ENCODE data around the gene SIM1. TPM values are rescaled to one million over a fixed set of nuclear protein-coding genes. Genes with fewer than 3 reads are reported as not detected.
A peak's percentile ranks its signal among the peaks of the same experiment; 100 is the strongest.

Gene SIM1, protein sequence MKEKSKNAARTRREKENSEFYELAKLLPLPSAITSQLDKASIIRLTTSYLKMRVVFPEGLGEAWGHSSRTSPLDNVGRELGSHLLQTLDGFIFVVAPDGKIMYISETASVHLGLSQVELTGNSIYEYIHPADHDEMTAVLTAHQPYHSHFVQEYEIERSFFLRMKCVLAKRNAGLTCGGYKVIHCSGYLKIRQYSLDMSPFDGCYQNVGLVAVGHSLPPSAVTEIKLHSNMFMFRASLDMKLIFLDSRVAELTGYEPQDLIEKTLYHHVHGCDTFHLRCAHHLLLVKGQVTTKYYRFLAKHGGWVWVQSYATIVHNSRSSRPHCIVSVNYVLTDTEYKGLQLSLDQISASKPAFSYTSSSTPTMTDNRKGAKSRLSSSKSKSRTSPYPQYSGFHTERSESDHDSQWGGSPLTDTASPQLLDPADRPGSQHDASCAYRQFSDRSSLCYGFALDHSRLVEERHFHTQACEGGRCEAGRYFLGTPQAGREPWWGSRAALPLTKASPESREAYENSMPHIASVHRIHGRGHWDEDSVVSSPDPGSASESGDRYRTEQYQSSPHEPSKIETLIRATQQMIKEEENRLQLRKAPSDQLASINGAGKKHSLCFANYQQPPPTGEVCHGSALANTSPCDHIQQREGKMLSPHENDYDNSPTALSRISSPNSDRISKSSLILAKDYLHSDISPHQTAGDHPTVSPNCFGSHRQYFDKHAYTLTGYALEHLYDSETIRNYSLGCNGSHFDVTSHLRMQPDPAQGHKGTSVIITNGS
- total RNA-seq, result 1 to 10 TPM; 3.1 to 6.0 (median 4.1) TPM
- polyA plus RNA-seq, result 1 to 10 TPM; 1.5 to 4.5 TPM

DNA sequence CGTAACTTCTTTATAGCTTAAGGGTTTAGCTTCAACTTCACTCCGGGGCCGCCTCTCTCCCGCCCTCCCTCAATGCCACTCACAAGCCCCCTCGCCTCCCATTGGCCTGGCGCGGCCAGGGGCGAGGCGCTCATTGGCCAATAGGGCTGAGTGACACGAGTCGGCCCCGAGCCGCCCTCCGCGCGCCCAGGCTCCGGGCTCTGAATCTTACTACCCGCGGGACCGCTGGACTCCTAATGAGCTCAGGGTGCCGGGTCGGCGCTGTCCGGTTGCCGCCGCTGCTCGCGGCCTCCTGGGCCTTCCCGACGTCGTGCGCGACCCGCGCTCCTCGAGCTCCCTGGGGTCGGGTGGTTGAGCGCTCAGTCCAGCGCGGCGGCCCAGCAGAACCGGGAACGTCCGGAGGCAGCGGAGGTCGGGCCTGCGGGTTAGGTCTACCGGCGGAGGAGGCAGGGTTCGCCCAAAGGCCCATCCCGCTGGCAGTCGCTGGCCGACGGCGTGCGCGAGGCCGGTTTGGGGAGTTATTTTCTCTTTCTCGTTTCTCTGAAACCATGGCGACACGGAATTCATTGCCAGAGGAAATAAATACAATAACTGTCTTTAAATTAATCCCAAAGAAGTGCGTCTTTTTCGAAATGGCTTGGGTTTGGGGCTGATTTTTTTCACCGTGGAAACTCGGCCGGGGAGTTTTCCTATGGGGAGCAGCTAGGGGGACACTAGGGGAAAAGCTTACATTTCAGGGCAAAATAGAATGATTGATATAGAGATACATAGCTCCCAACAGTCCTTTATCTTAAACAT, at the start of gene SIM1:
TSS of gene SIM1 (minus strand) at position 19 of the 798 bp plus-strand sequence. CDS start 1,453 bp downstream, outside the sequence.
- DNase-seq (peak; percentile 85 to 92 (median 87)), FAIRE-seq (no peak), ATAC-seq (peak; percentile 96 to 97 (median 96))
- Histone ChIP-seq H3K9me3 (no peaks in the 10 kb centered on the region), H3K36me3 (no peaks in the 10 kb centered on the region), H3K4me1 (no peaks in the 10 kb centered on the region), H3K27me3 (peaks cover 0 to 40% (median 9%) of the 10 kb centered on the region in 4 donors), H3K27ac (peak within 1 kb of the TSS; percentile 57 to 94 (median 83)), H3K4me3 (peak within 1 kb of the TSS; percentile 5 to 53 (median 35))
- intact Hi-C loops (cut with DNase I), result no loop called here
- TF ChIP-seq, protein P1, sequence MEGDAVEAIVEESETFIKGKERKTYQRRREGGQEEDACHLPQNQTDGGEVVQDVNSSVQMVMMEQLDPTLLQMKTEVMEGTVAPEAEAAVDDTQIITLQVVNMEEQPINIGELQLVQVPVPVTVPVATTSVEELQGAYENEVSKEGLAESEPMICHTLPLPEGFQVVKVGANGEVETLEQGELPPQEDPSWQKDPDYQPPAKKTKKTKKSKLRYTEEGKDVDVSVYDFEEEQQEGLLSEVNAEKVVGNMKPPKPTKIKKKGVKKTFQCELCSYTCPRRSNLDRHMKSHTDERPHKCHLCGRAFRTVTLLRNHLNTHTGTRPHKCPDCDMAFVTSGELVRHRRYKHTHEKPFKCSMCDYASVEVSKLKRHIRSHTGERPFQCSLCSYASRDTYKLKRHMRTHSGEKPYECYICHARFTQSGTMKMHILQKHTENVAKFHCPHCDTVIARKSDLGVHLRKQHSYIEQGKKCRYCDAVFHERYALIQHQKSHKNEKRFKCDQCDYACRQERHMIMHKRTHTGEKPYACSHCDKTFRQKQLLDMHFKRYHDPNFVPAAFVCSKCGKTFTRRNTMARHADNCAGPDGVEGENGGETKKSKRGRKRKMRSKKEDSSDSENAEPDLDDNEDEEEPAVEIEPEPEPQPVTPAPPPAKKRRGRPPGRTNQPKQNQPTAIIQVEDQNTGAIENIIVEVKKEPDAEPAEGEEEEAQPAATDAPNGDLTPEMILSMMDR (IDR thresholded peaks at IDR 0.05), result no peak
- WGBS, 2 donors, result 4 to 6% methylated on average over 66 of the region's 66 CpGs

DNA sequence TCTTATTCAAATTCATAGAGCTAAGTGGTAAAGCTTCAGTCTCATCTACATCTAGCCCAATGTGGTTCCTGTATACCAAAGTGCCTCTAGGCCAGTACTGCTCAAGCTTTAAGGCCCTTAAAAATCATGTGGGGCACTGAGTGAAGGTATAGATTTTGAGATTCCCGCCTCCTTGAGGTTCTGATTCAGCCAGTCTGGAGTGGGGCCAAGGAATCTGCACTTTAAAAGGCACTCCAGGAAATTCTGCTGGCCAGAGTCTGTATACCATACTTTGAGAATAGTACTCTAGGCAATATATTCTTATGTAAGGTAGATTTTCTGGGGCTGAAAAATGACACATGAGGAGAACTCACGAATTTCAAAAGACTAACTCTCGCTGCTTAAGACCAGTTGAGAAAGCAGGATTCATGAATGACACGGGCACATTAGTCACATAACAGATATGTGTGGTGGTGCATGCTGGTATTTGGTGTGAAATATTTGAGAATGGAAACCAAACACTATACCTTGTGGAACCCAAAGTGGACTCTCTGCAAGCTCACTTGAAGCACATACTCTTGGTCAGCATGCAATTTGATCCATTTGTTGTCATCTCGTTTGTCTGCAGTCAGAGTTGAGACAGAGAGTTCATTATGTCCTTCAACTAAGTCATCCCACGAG, 47.6 kb upstream of the SIM1 start:
- intact Hi-C loops (cut with DNase I), result no loop called here
- H3K4me3 ChIP-seq, result no peak overlapping the region
- WGBS, 2 donors, result 77 to 79% methylated on average over 6 of the region's 6 CpGs
- H3K4me1 ChIP-seq, result no peaks in the 10 kb centered on the region
- FAIRE-seq, result no peak
- no peak overlapping the region for H3K27ac ChIP-seq
- H3K27me3 ChIP-seq, result no peaks in the 10 kb centered on the region
- TF ChIP-seq, protein P1 (IDR thresholded peaks at IDR 0.05), result no peak
- no peaks in the 10 kb centered on the region for H3K36me3 ChIP-seq
- no peak for DNase-seq
- no peak for ATAC-seq
- H3K9me3 ChIP-seq, result no peaks in the 10 kb centered on the region

DNA sequence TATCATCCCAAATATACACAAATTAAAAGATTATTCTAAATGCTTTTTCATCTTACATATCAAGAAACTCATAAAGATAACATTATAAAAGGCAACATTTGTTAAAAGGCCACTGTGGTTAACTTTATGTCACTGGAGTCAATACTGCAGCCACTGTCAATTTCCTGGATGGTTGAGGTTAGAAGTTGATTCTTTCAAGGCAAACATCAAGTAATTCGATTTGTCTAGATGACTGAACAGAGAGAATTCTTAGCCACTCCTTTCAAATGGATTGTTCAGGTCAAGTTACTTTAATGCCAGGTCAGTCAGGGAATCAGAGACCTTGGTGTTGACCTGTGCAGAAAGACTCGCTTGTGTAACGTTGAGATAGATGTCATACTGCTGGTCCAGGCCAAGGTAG, 44.4 kb upstream of the SIM1 start:
- FAIRE-seq (no peak), ATAC-seq (no peak), DNase-seq (no peak)
- WGBS, 2 donors, result 94% methylated on average over 3 of the region's 3 CpGs
- H3K4me1 ChIP-seq, result no peaks in the 10 kb centered on the region
- TF ChIP-seq, protein P1 (IDR thresholded peaks at IDR 0.05), result no peak
- intact Hi-C loops (cut with DNase I), result no loop called here
- no peaks in the 10 kb centered on the region for H3K27me3 ChIP-seq
- H3K36me3 ChIP-seq, result no peaks in the 10 kb centered on the region
- no peak overlapping the region for H3K27ac ChIP-seq
- no peak overlapping the region for H3K4me3 ChIP-seq
- no peaks in the 10 kb centered on the region for H3K9me3 ChIP-seq

DNA sequence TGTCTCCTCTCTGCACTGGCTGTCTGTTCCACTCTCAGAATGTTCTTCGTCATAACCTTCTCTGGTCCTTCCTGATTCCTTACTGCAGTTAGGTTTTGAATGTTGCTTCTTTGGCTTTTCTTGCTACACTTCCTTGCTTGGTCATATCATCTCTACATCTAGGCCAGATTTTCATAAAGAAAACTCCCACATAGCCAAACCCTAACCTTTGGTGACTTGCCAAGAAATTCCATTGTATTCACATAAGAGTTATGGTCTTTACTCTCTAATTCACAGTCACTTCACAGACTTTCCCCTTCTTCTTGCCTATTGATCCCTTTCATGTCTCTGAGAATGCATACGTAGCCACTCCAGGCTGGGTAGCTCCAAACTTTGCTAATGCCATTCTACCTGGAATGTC, 41.9 kb upstream of the SIM1 start:
- DNase-seq (no peak), ATAC-seq (no peak), FAIRE-seq (no peak)
- TF ChIP-seq, protein P1 (IDR thresholded peaks at IDR 0.05), result no peak
- intact Hi-C loops (cut with DNase I), result no loop called here
- no peaks in the 10 kb centered on the region for H3K9me3 ChIP-seq
- H3K4me1 ChIP-seq, result no peaks in the 10 kb centered on the region
- no peak overlapping the region for H3K27ac ChIP-seq
- 94 to 100% methylated on average over 2 of the region's 2 CpGs for WGBS, 2 donors
- H3K27me3 ChIP-seq, result no peaks in the 10 kb centered on the region
- no peaks in the 10 kb centered on the region for H3K36me3 ChIP-seq
- H3K4me3 ChIP-seq, result no peak overlapping the region
